Upper lobe of left lung (tissue), 6 donors: ENCODE results near the gene TPRN. TPM values are rescaled to one million over a fixed set of nuclear protein-coding genes. Genes with fewer than 3 reads are reported as not detected.

Experiments used
- ATAC-seq, 2 donors: fragments of 200-7000 bp; cut with Tn5 transposase; one replicate each; pipeline ENCODE4 v1.9.1; 2022; ENCODE audit warnings: mild to moderate bottlenecking in 2 of 2, moderate library complexity in 2 of 2; ENCODE audit not compliant: low FRiP score in 2 of 2
- DNase-seq, 2 donors: peaks; one replicate each; pipeline ENCODE4 v3.0.0-alpha.2; 2019 to 2020
- H3K27ac ChIP-seq, 4 donors: fragments of 200-600 bp; sonication (generic); one replicate each; pipeline ENCODE4 v1.5.1; 2016 to 2019
- H3K27me3 ChIP-seq, 4 donors: fragments of 200-600 bp; sonication (generic); one replicate each; pipeline ENCODE4 v1.5.1; 2017 to 2019
- H3K36me3 ChIP-seq, 4 donors: fragments of 200-600 bp; sonication (generic); one replicate each; pipeline ENCODE4 v1.5.1; 2016 to 2019
- H3K4me1 ChIP-seq, 4 donors: fragments of 200-600 bp; sonication (generic); one replicate each; pipeline ENCODE4 v1.5.1; 2018 to 2019
- H3K4me3 ChIP-seq, 4 donors: fragments of 200-600 bp; sonication (generic); one replicate each; pipeline ENCODE4 v1.5.1; 2017 to 2019; ENCODE audit warnings: mild to moderate bottlenecking in 2 of 4, moderate library complexity in 1 of 4
- H3K9me3 ChIP-seq, 4 donors: fragments of 200-600 bp; sonication (generic); one replicate each; pipeline ENCODE4 v1.5.1; 2018 to 2019
- CTCF ChIP-seq, 6 experiments: fragments of 450-650 bp in 4 of 6; fragments of 200-600 bp in 2 of 6; sonication (generic) in 2 of 6; IDR thresholded peaks; one replicate each; pipeline ENCODE4 v1.5.1; 2016 to 2019; ENCODE audit warnings: antibody characterized with exemption in 6 of 6
- EP300 ChIP-seq, 4 donors: sonication (generic); formaldehyde crosslinking; IDR thresholded peaks; one replicate each; pipeline ENCODE4 v1.5.1; 2017; ENCODE audit warnings: antibody characterized with exemption in 4 of 4, control low read depth in 2 of 4
- POLR2A ChIP-seq, 4 donors: fragments of 450-650 bp; IDR thresholded peaks; one replicate each; pipeline ENCODE4 v1.5.1; 2016 to 2017; ENCODE audit warnings: antibody characterized with exemption in 4 of 4, mild to moderate bottlenecking in 2 of 4
- POLR2AphosphoS5 ChIP-seq, 2 donors: sonication (generic); formaldehyde crosslinking; IDR thresholded peaks; one replicate each; pipeline ENCODE4 v1.5.1; 2017; ENCODE audit warnings: antibody characterized with exemption in 2 of 2
- WGBS, 2 donors: methylation state at CpG; one replicate each; pipeline ENCODE4 v1.1.5; 2017 to 2018; 5-methylcytosine and 5-hydroxymethylcytosine counted together
- total RNA-seq, 6 donors: library from RNA; depleted of rRNA in 4 of 6; stranded (reverse); fragments of >200 nt in 4 of 6; gene quantifications; one replicate each; pipeline versions ENCODE4 v1.1.0 to v1.2.1, GENCODE V29; 2016 to 2021
- donor health status: DM: no; HTN: no; CAD: no; lungs with moderate emphysema.
- donor health status: DM: no; HTN: yes; CAD: no; lungs with severe emphysema.

TPRN gene
- total RNA-seq, 6 donors from 2014 or later, result 18.9 to 33.1 (median 27.1) TPM

GRCh38 chr9:137226338-137227053 is 26.0 kb upstream of the TPRN start:
- DNase-seq, result peak in 1 of 2 donors; percentile 51
- Histone ChIP-seq H3K27me3 (peaks cover 0 to 22% (median 1%) of the 10 kb centered on the region in 4 donors), H3K27ac (peak overlapping the region; percentile 66 to 85 (median 72)), H3K4me1 (peaks cover 19 to 54% (median 40%) of the 10 kb centered on the region in 4 donors), H3K36me3 (no peaks in the 10 kb centered on the region), H3K9me3 (no peaks in the 10 kb centered on the region), H3K4me3 (no peak overlapping the region)
- 71 to 74% methylated on average over 12 to 16 of the region's 18 CpGs for WGBS, 2 donors
- TF ChIP-seq POLR2AphosphoS5 (IDR thresholded peaks at IDR 0.05) (no peak), POLR2A (IDR thresholded peaks at IDR 0.05) (no peak), CTCF (IDR thresholded peaks at IDR 0.05) (no peak), EP300 (IDR thresholded peaks at IDR 0.05) (no peak)
- peak in 1 of 2 donors; percentile 23 for ATAC-seq

GRCh38 chr9:137225699-137226331 is 25.3 kb upstream of the TPRN start:
- 78 to 81% methylated on average over 4 to 8 of the region's 21 CpGs for WGBS, 2 donors
- Histone ChIP-seq H3K36me3 (no peaks in the 10 kb centered on the region), H3K4me1 (peaks cover 22 to 59% (median 42%) of the 10 kb centered on the region in 4 donors), H3K4me3 (no peak overlapping the region), H3K27me3 (peaks cover 0 to 24% (median 1%) of the 10 kb centered on the region in 4 donors), H3K27ac (peak overlapping the region in 3 of 4 donors; percentile 20 to 85 (median 74)), H3K9me3 (no peaks in the 10 kb centered on the region)
- no peak for ATAC-seq
- TF ChIP-seq EP300 (IDR thresholded peaks at IDR 0.05) (no peak), POLR2A (IDR thresholded peaks at IDR 0.05) (no peak), CTCF (IDR thresholded peaks at IDR 0.05) (no peak), POLR2AphosphoS5 (IDR thresholded peaks at IDR 0.05) (no peak)
- peak in 1 of 2 donors; percentile 80 for DNase-seq

- Histone ChIP-seq H3K27ac (peak within 1 kb of the TSS; percentile 85 to 91 (median 89)), H3K4me1 (peaks cover 22 to 59% (median 42%) of the 10 kb centered on the region in 4 donors), H3K36me3 (no peaks in the 10 kb centered on the region), H3K27me3 (peaks cover 0 to 20% (median 0%) of the 10 kb centered on the region in 4 donors), H3K4me3 (peak within 1 kb of the TSS in 3 of 4 donors; percentile 56 to 80 (median 66)), H3K9me3 (no peaks in the 10 kb centered on the region)
- ATAC-seq (no peak), DNase-seq (peak in 1 of 2 donors; percentile 84)
- TF ChIP-seq CTCF (IDR thresholded peaks at IDR 0.05) (no peak), EP300 (IDR thresholded peaks at IDR 0.05) (no peak), POLR2AphosphoS5 (IDR thresholded peaks at IDR 0.05) (no peak), POLR2A (IDR thresholded peaks at IDR 0.05) (no peak)
- WGBS, 2 donors, result 52 to 88% methylated on average over 5 to 17 of the region's 23 CpGs
Observed at GRCh38 chr9:137224830-137225694, 24.5 kb upstream of the TPRN start, which contains the start of gene CYSRT1. Gene CYSRT1, plus strand, starts transcription at chr9:137225174. Its CDS starts 448 bp downstream, at chr9:137225622.

GRCh38 chr9:137223078-137223970 is 22.8 kb upstream of the TPRN start:
- H3K27me3 ChIP-seq, result peaks cover 0 to 4% (median 0%) of the 10 kb centered on the region in 4 donors
- H3K27ac ChIP-seq, result peak overlapping the region; percentile 85 to 91 (median 89)
- 0 to 1% methylated on average over 14 to 62 of the region's 63 CpGs for WGBS, 2 donors
- no peaks in the 10 kb centered on the region for H3K9me3 ChIP-seq
- DNase-seq, result peak; percentile 96 to 99
- peak; percentile 42 to 71 for TF ChIP-seq POLR2AphosphoS5 (IDR thresholded peaks at IDR 0.05)
- TF ChIP-seq EP300 (IDR thresholded peaks at IDR 0.05), result peak in 1 of 4 donors; percentile 13
- peak in 2 of 4 donors; percentile 27 to 75 for TF ChIP-seq POLR2A (IDR thresholded peaks at IDR 0.05)
- TF ChIP-seq CTCF (IDR thresholded peaks at IDR 0.05), result no peak
- H3K4me1 ChIP-seq, result peaks cover 25 to 66% (median 50%) of the 10 kb centered on the region in 4 donors
- peak; percentile 94 to 96 for ATAC-seq
- peak overlapping the region; percentile 56 to 80 (median 68) for H3K4me3 ChIP-seq
- H3K36me3 ChIP-seq, result no peaks in the 10 kb centered on the region
